ENCODE measurements around the gene MAS1L. TPM values are rescaled to one million over a fixed set of nuclear protein-coding genes. Genes with fewer than 3 reads are reported as not detected.

The MAS1L gene
- polyA plus RNA-seq, 1 experiment: not detected

DNA sequence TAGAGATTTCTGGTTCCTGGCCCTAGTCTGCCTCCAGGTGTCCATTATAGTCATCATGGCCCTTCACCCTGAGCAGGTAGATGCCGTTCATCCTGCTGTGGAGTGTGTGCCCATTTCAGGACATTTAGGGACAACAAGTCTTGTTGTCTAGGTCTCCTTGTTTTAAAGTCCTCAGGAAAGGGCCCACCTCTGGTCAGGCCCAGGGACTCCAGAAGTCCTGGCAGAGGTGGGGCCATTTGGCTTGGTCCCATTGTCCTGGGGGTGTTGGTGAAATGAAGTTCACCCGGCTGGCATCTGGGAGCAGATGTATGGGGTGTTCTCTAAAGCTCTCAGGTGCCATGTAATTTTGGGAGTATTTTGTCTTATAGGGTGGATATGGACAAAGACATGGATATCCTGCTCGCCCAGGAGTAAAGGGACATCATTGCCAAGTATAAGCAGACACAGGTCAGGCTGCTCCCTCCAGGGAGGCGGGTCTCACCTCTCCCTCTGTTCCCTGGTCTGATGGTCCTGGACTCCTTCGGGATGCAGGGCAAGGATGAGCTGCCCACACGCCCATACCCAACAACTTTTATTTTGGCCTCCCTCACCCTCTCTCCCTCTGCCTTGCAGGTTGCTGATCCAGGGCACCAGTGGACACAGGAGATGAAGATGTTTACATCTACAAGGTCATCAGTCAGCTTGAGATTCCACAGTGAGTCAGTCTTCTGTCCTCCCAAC is 31.7 kb upstream of the MAS1L start:
- TF ChIP-seq, protein P1, sequence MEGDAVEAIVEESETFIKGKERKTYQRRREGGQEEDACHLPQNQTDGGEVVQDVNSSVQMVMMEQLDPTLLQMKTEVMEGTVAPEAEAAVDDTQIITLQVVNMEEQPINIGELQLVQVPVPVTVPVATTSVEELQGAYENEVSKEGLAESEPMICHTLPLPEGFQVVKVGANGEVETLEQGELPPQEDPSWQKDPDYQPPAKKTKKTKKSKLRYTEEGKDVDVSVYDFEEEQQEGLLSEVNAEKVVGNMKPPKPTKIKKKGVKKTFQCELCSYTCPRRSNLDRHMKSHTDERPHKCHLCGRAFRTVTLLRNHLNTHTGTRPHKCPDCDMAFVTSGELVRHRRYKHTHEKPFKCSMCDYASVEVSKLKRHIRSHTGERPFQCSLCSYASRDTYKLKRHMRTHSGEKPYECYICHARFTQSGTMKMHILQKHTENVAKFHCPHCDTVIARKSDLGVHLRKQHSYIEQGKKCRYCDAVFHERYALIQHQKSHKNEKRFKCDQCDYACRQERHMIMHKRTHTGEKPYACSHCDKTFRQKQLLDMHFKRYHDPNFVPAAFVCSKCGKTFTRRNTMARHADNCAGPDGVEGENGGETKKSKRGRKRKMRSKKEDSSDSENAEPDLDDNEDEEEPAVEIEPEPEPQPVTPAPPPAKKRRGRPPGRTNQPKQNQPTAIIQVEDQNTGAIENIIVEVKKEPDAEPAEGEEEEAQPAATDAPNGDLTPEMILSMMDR (IDR thresholded peaks at IDR 0.05; ENCODE audit: low read depth, low read length): no peak
- Histone ChIP-seq H3K4me3 (ENCODE audit: low read depth, low read length) (no peak overlapping the region), H3K27ac (ENCODE audit: low read depth, low read length) (no peak overlapping the region), H3K9me3 (ENCODE audit: control insufficient read depth, insufficient read depth, low read length) (no peaks in the 10 kb centered on the region), H3K27me3 (ENCODE audit: control insufficient read depth, insufficient read depth, low read length) (no peaks in the 10 kb centered on the region)
- ChIA-PET POLR2A (no interaction called here), CTCF (no interaction called here)
- no peak for DNase-seq (ENCODE audit: low read depth, low spot score)

DNA sequence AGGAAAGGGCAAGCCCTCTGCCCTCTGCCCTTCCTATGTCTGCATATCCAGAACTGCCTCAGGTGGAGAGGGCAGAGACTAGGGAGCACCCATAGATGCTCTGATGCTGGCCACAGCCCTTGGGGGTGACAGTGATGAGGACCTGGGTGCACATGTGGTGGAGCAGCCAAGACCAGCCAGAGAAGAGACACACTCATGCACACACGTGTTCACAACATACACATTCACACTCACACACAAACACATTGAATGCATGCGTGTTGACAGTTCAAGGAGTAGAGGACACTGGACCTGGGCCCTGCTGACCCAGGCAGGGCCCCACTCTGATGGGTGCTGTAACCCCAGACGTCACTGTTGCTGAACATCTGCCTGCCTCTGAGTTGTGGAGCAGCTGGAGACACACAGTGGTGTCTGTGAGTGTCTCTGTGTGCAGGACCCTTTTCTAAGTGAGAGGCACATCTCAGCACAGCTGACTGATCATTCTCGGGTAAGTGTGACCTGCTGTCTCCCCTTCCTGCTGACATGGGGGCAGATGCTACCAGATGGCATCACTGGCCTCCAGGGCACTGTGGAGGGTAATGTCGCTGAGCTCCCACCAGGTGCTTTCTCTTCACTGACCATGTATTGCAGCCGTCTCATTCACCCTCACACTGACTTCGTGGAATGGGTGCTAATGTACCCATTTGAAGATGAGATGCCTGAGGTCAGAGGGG is 30.1 kb upstream of the MAS1L start:
- Histone ChIP-seq H3K27me3 (ENCODE audit: control insufficient read depth, insufficient read depth, low read length) (no peaks in the 10 kb centered on the region), H3K4me3 (ENCODE audit: low read depth, low read length) (no peak overlapping the region), H3K27ac (ENCODE audit: low read depth, low read length) (no peak overlapping the region), H3K9me3 (ENCODE audit: control insufficient read depth, insufficient read depth, low read length) (no peaks in the 10 kb centered on the region)
- ChIA-PET POLR2A (no interaction called here), CTCF (no interaction called here)
- TF ChIP-seq, protein P1 (IDR thresholded peaks at IDR 0.05; ENCODE audit: low read depth, low read length): no peak
- DNase-seq (ENCODE audit: low read depth, low spot score): no peak

DNA sequence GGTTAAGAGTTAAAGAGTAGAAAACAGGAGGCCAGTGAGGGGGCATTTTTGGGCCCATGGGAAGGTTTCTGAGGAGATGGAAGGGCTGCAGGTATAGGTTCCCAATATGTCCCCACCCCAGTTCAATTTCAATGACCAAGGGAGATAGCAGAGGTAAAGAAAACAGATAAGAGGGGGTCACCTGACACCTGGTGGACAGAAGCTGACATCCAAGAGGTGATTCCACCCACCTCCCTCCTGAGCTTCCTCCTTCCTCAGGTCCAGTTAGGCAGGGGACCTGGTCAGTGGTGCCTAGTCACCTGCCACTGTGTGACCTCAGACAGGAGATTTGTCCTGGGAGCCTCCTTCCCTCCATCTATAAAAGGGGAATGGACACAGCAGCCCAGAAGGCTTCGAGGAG is 29.5 kb upstream of the MAS1L start:
- no peaks in the 10 kb centered on the region for H3K27me3 ChIP-seq (ENCODE audit: control insufficient read depth, insufficient read depth, low read length)
- POLR2A ChIA-PET: no interaction called here
- H3K27ac ChIP-seq (ENCODE audit: low read depth, low read length): no peak overlapping the region
- H3K9me3 ChIP-seq (ENCODE audit: control insufficient read depth, insufficient read depth, low read length): no peaks in the 10 kb centered on the region
- no peak for DNase-seq (ENCODE audit: low read depth, low spot score)
- TF ChIP-seq, protein P1 (IDR thresholded peaks at IDR 0.05; ENCODE audit: low read depth, low read length): no peak
- CTCF ChIA-PET: no interaction called here
- no peak overlapping the region for H3K4me3 ChIP-seq (ENCODE audit: low read depth, low read length)

DNA sequence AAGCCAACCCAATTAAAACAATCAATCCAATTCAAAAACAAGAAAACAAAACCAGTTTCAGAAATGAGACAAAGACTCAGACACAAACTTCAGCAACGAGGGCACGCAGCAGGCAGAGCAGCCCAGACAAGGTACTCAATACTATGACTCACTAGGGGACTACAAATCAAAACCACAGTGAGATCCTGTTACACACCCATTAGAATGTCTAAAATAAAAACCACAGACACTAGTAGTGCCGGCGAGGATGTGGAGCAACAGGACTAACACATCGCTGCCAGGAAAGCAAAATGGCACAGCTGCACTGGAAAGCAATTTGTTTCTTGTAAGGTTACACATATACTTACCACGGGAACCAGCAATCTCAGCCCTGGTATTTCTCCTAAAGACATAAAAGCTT is 28.4 kb upstream of the MAS1L start:
- Histone ChIP-seq H3K27me3 (ENCODE audit: control insufficient read depth, insufficient read depth, low read length) (no peaks in the 10 kb centered on the region), H3K27ac (ENCODE audit: low read depth, low read length) (no peak overlapping the region), H3K9me3 (ENCODE audit: control insufficient read depth, insufficient read depth, low read length) (no peaks in the 10 kb centered on the region), H3K4me3 (ENCODE audit: low read depth, low read length) (no peak overlapping the region)
- TF ChIP-seq, protein P1 (IDR thresholded peaks at IDR 0.05; ENCODE audit: low read depth, low read length): no peak
- no peak for DNase-seq (ENCODE audit: low read depth, low spot score)
- ChIA-PET CTCF (no interaction called here), POLR2A (no interaction called here)

DNA sequence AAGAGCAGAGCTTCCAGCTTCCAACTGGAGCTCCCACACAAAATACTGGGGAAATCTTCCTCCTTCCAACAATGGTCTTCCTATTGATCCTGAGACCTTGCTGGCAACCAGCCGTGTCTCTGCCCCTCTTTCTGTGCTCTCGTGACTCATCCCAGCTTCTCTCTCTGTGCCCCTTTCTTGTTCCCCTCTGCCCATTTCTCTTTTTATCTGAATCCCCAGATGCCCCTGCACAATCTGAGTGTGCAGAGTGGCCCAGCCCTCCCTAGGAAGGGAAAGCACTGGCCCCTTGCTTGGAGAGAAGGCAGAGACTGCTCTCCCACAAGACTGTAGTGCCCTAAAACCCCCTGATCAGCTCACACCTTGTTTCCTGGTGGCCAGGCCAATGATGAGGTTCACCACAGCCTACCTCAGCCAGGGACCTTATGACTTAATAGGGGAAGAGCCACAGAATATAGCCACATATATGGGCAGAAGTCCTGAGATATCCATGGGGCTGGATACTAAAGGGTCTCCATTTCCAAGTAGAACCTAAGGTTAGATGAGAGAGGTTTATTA is 23.1 kb upstream of the MAS1L start:
- Histone ChIP-seq H3K27me3 (ENCODE audit: control insufficient read depth, insufficient read depth, low read length) (no peaks in the 10 kb centered on the region), H3K4me3 (ENCODE audit: low read depth, low read length) (no peak overlapping the region), H3K27ac (ENCODE audit: low read depth, low read length) (no peak overlapping the region), H3K9me3 (ENCODE audit: control insufficient read depth, insufficient read depth, low read length) (peaks cover 6% of the 10 kb centered on the region; the same call in 1 of the 2 replicates)
- DNase-seq (ENCODE audit: low read depth, low spot score): no peak
- TF ChIP-seq, protein P1 (IDR thresholded peaks at IDR 0.05; ENCODE audit: low read depth, low read length): no peak
- POLR2A ChIA-PET: no interaction called here
- CTCF ChIA-PET: no interaction called here
